Endothelial cell of umbilical vein (primary cell): ENCODE data around the gene FLT1. TPM values are rescaled to one million over a fixed set of nuclear protein-coding genes. Genes with fewer than 3 reads are reported as not detected.

Experiments used
- BruUV-seq: library from RNA; stranded (reverse); fragments of 400-500 nt; replicated peaks from 2 replicates; lab custom pipeline; 2021; lab: Mats Ljungman, UMichigan
- CTCF ChIA-PET: fragments of 300-600, 350-600 bp; sonication (Branson Sonifier 250); formaldehyde crosslinking; loops from one replicate; lab custom pipeline; 2021; ENCODE audit warnings: antibody characterized with exemption, inconsistent platforms; lab: Charles Lee
- POLR2A ChIA-PET: fragments of 300-600, 350-600 bp; sonication (Branson Sonifier 250); formaldehyde crosslinking; loops from one replicate; lab custom pipeline; 2021; ENCODE audit warnings: antibody characterized with exemption, inconsistent platforms; lab: Charles Lee
- DNase-seq: peaks from one replicate; pipeline ENCODE4 v3.0.0-alpha.2; 2011; ENCODE audit warnings: low read depth, low spot score
- FAIRE-seq: peaks from 2 replicates; lab custom pipeline; 2011; peaks lifted over from hg19 to GRCh38; lab: Jason Lieb, UNC
- H2AFZ ChIP-seq: 2 replicates; pipeline ENCODE4 v1.6.0; 2012; ENCODE audit warnings: low read depth, low read length, control low read depth, inconsistent platforms
- H3K27ac ChIP-seq: 2 replicates; pipeline ENCODE4 v1.5.1; 2011; ENCODE audit warnings: low read depth, mild to moderate bottlenecking, control low read depth, low read length, moderate library complexity; ENCODE audit not compliant: insufficient read depth
- H3K27me3 ChIP-seq, 2 experiments: 2 replicates each; pipeline versions ENCODE4 v1.6.0 to v1.6.1; 2011; ENCODE audit warnings: low read length in 2 of 2, mixed read lengths in 1 of 2; ENCODE audit not compliant: control insufficient read depth in 2 of 2, insufficient read depth in 2 of 2
- H3K36me3 ChIP-seq, 2 experiments: 2 replicates in 1 of 2; 3 replicates in 1 of 2; pipeline ENCODE4 v1.5.1; 2011; ENCODE audit warnings: low read length in 2 of 2, mild to moderate bottlenecking in 1 of 2, moderate library complexity in 1 of 2; ENCODE audit not compliant: control insufficient read depth in 2 of 2, insufficient read depth in 2 of 2; ENCODE audit errors: extremely low read depth in 1 of 2
- H3K4me1 ChIP-seq: 3 replicates; pipeline ENCODE4 v1.5.1; 2011; ENCODE audit warnings: mild to moderate bottlenecking, low read length; ENCODE audit not compliant: control insufficient read depth, insufficient read depth; ENCODE audit errors: extremely low read depth
- H3K4me2 ChIP-seq: 2 replicates; pipeline ENCODE4 v1.6.1; 2011; ENCODE audit warnings: low read length, control low read depth, mixed read lengths; ENCODE audit not compliant: insufficient read depth
- H3K4me3 ChIP-seq, 3 experiments: fragments of 200-600 bp in 1 of 3; sonication (generic), shearing (Covaris generic) in 1 of 3; replicated peaks in 1 of 3; 2 replicates each; pipeline ENCODE4 v1.5.1; 2011 to 2016; ENCODE audit warnings: control low read depth in 3 of 3, low read length in 3 of 3, mild to moderate bottlenecking in 2 of 3, inconsistent platforms in 1 of 3, low read depth in 1 of 3, moderate library complexity in 1 of 3; ENCODE audit not compliant: insufficient read depth in 1 of 3
- H3K79me2 ChIP-seq: 2 replicates; pipeline ENCODE4 v1.6.0; 2012; ENCODE audit warnings: low read length, inconsistent platforms; ENCODE audit not compliant: control insufficient read depth, insufficient read depth
- H3K9ac ChIP-seq: replicated peaks from 2 replicates; pipeline ENCODE3; 2011; ENCODE audit warnings: low read length, control low read depth; ENCODE audit not compliant: insufficient read depth; ENCODE audit errors: extremely low read depth
- H3K9me1 ChIP-seq: replicated peaks from 3 replicates; pipeline ENCODE4 v1.6.0; 2011; ENCODE audit warnings: mild to moderate bottlenecking, low read length; ENCODE audit not compliant: control insufficient read depth, insufficient read depth; ENCODE audit errors: extremely low read depth
- H3K9me3 ChIP-seq: replicated peaks from 2 replicates; pipeline ENCODE4 v1.5.1; 2012; ENCODE audit warnings: low read length, inconsistent platforms; ENCODE audit not compliant: control insufficient read depth, insufficient read depth
- H4K20me1 ChIP-seq: replicated peaks from 2 replicates; pipeline ENCODE3; 2011; ENCODE audit warnings: mild to moderate bottlenecking, low read length; ENCODE audit not compliant: control insufficient read depth, insufficient read depth; ENCODE audit errors: extremely low read depth
- CTCF ChIP-seq, 2 donors: IDR thresholded peaks; 1 replicate in 1 of 2; 2 replicates in 1 of 2; pipeline ENCODE4 v1.5.1; 2011; ENCODE audit warnings: low read length in 2 of 2, mild to moderate bottlenecking in 2 of 2, moderate library complexity in 2 of 2, control low read depth in 1 of 2, inconsistent platforms in 1 of 2, low read depth in 1 of 2; ENCODE audit not compliant: insufficient read depth in 1 of 2; ENCODE audit errors: extremely low read depth in 1 of 2
- EZH2 ChIP-seq: IDR thresholded peaks from 2 replicates; pipeline ENCODE4 v1.6.1; 2012; ENCODE audit warnings: borderline replicate concordance, low read depth, mild to moderate bottlenecking, moderate library complexity, low read length, inconsistent platforms; ENCODE audit not compliant: severe bottlenecking
- FOS ChIP-seq: IDR thresholded peaks from 2 replicates; pipeline ENCODE4 v1.6.1; 2011; ENCODE audit warnings: mild to moderate bottlenecking, low read length, moderate library complexity, borderline replicate concordance; ENCODE audit not compliant: insufficient read depth
- GATA2 ChIP-seq: IDR thresholded peaks from 2 replicates; pipeline ENCODE4 v1.7.0; 2011; ENCODE audit warnings: low read depth, mild to moderate bottlenecking, moderate library complexity, mixed read lengths, low read length; ENCODE audit not compliant: insufficient read length, insufficient read depth
- JUN ChIP-seq: IDR thresholded peaks from 2 replicates; pipeline ENCODE4 v1.6.1; 2011; ENCODE audit warnings: borderline replicate concordance, low read depth; ENCODE audit not compliant: insufficient read length, insufficient read depth
- MYC ChIP-seq: IDR thresholded peaks from one replicate; pipeline ENCODE4 v1.6.1; 2011; ENCODE audit warnings: mild to moderate bottlenecking, low read depth, low read length
- POLR2A ChIP-seq: IDR thresholded peaks from 2 replicates; pipeline ENCODE4 v1.6.1; 2012; ENCODE audit warnings: low read depth, mild to moderate bottlenecking, control low read depth, low read length
- POLR2AphosphoS5 ChIP-seq: IDR thresholded peaks from 2 replicates; pipeline ENCODE4 v1.6.1; 2012; ENCODE audit warnings: low read depth, mild to moderate bottlenecking, control low read depth, low read length, moderate library complexity; ENCODE audit not compliant: insufficient read depth
- dilution Hi-C: fragments of 300-500 bp; cut with MboI; formaldehyde crosslinking; loops from one replicate; pipeline ENCODE4 v1.15.0; 2019; ENCODE audit warnings: low sequenced_read_pairs; ENCODE audit not compliant: extremely low pct_ligation_motif_present
- intact Hi-C: fragments of 100-400 bp; cut with micrococcal nuclease; formaldehyde crosslinking; loops from one replicate; pipeline ENCODE4 v1.10.0; 2022
- polyA plus RNA-seq, 4 experiments: library from polyadenylated mRNA; depleted of rRNA in 3 of 4; stranded (reverse) in 3 of 4; unstranded in 1 of 4; fragments of >200 nt; gene quantifications; 2 replicates each; pipeline versions ENCODE4 v1.2.1 to v1.2.3, GENCODE V29; 2011 to 2012; ENCODE audit warnings: missing spikeins in 1 of 4
- total RNA-seq: library from RNA; stranded (reverse); gene quantifications from 2 replicates; pipeline ENCODE4 v1.2.3, GENCODE V29; 2021
- TF ChIP-seq, protein P1 (sequence below): IDR thresholded peaks from 2 replicates; pipeline ENCODE4 v1.6.1; 2011; ENCODE audit not compliant: insufficient read depth, insufficient read length

The FLT1 gene
- total and polyA plus RNA-seq, 2 donors (not counting 3 experiments of a cell fraction or from before 2014, with no cell fraction given): 16.0 to 104 TPM

GRCh38 chr13:28347456-28348371 is 147.2 kb downstream of the FLT1 start:
- Histone ChIP-seq H3K4me1 (peaks cover 30% of the 10 kb centered on the region), H2AFZ (no peak overlapping the region), H3K27ac (peak overlapping the region; percentile 1), H3K9me1 (no peaks in the 10 kb centered on the region), H3K9ac (no peak overlapping the region), H3K79me2 (no peaks in the 10 kb centered on the region), H3K27me3 (no peaks in the 10 kb centered on the region), H3K9me3 (no peaks in the 10 kb centered on the region), H3K4me2 (peak overlapping the region; percentile 33), H4K20me1 (no peaks in the 10 kb centered on the region), H3K36me3 (no peaks in the 10 kb centered on the region), H3K4me3 (no peak overlapping the region)
- TF ChIP-seq, protein P1, sequence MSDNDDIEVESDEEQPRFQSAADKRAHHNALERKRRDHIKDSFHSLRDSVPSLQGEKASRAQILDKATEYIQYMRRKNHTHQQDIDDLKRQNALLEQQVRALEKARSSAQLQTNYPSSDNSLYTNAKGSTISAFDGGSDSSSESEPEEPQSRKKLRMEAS: no peak
- TF ChIP-seq CTCF (IDR thresholded peaks at IDR 0.05; ENCODE audit: extremely low read depth in 1 of 2, insufficient read depth in 1 of 2, low read depth in 1 of 2, low read length in 2 of 2): no peak
- TF ChIP-seq GATA2: peak; percentile 99
- TF ChIP-seq FOS: peak; percentile 59
- no peak for TF ChIP-seq EZH2
- peak; percentile 80 for TF ChIP-seq POLR2AphosphoS5
- TF ChIP-seq JUN: no peak
- peak; percentile 22 for TF ChIP-seq MYC
- TF ChIP-seq POLR2A: no peak
- dilution Hi-C loops: no loop called here
- intact Hi-C loops: no loop called here
- ChIA-PET CTCF (interaction anchor here (0.9 to 1.5 kb wide), 11 partner anchors 10 to 293 kb away, joined by 3 to 6 read pairs (median 3); no protein-coding TSS in a partner anchor), POLR2A (no interaction called here)
- no TSS peak for BruUV-seq
- FAIRE-seq: peak; percentile 95
- no peak for DNase-seq
